ENCODE results near the gene NCAM1.

GRCh38 chr11:112966561-112966960, 5.3 kb downstream of the NCAM1 start:
- TF ChIP-seq CTCF (IDR thresholded peaks at IDR 0.05 in 8 of 11, conservative IDR thresholded peaks at IDR 0.05 in 3 of 11): no peak
- TF ChIP-seq POLR2A (IDR thresholded peaks at IDR 0.05): no peak
- no peak for TF ChIP-seq POLR2AphosphoS5 (IDR thresholded peaks at IDR 0.05)

All from spleen (tissue), 7 donors.